ENCODE data around the gene CHFR. TPM values are rescaled to one million over a fixed set of nuclear protein-coding genes. Genes with fewer than 3 reads are reported as not detected.

CHFR gene
- total and polyA plus RNA-seq, 9 of the 15 experiments (the other 6 are each of a cell fraction or from before 2014, with no cell fraction given): 0.61 to 33.9 (median 19.3) TPM

DNA sequence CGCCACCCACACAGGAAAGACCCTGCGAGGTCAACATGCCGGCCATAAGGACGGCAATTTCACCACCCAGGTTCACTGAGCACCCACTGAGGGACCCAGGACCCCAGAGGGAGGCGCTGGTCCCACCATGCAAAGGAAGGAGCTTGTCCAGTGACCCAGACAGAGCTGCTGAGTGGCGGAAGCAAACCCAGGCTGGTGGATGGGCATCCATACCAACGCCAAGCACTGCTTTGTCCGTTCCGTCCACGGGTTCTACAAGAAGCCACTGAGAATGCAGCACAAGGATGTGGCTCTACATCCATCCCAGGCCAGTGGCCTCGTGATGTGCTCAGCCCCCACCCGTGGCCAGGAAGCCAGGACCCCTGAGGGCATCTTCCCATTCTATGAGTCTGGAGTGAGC lies 34.9 kb downstream of the CHFR start:
- FAIRE-seq (no peak), DNase-seq (ENCODE audit: extremely low read depth in 1 of 4, low spot score in 3 of 4) (no peak), ATAC-seq (no peak)
- Histone ChIP-seq H3K4me1 (replicated peaks in 1 of 2; ENCODE audit: control insufficient read depth in 2 of 2, insufficient read depth in 2 of 2, low read length in 2 of 2) (peaks cover 0 to 13% of the 10 kb centered on the region in 2 experiments; a peak in 1 of 5 replicates), H3K4me2 (ENCODE audit: insufficient read depth, low read length) (no peak overlapping the region), H2AFZ (ENCODE audit: low read depth, low read length) (no peak overlapping the region), H3K9me3 (replicated peaks; ENCODE audit: control insufficient read depth, insufficient read depth, low read depth, low read length) (no peaks in the 10 kb centered on the region), H3K27ac (ENCODE audit: extremely low read depth, low read depth, low read length) (no peak overlapping the region), H3K27me3 (ENCODE audit: control insufficient read depth in 2 of 2, insufficient read depth in 2 of 2, low read length in 2 of 2) (no peaks in the 10 kb centered on the region), H3K9me1 (ENCODE audit: control insufficient read depth, insufficient read depth, low read length) (no peaks in the 10 kb centered on the region), H3K9ac (ENCODE audit: insufficient read depth in 1 of 2, low read depth in 2 of 2, low read length in 2 of 2) (no peak overlapping the region), H3K36me3 (ENCODE audit: control insufficient read depth, insufficient read depth, low read length) (peaks cover 58% of the 10 kb centered on the region; the same call in 2 of the 3 replicates), H4K20me1 (replicated peaks; ENCODE audit: control insufficient read depth, insufficient read depth, low read length) (no peaks in the 10 kb centered on the region), H3K79me2 (ENCODE audit: control insufficient read depth, insufficient read depth, low read length) (no peaks in the 10 kb centered on the region), H3K4me3 (no peak overlapping the region)
- no TSS peak for BruUV-seq (replicated peaks)
- CTCF ChIA-PET (ENCODE audit: low intra/inter-chr PET ratio): no interaction called here
- POLR2A ChIA-PET: no interaction called here
- WGBS (ENCODE audit: insufficient coverage, low coverage, missing lambda C conversion rate): 96% methylated on average over 11 of the region's 12 CpGs
- in situ Hi-C loops (cut with MboI): no loop called here
- no peak for TF ChIP-seq NFE2 (IDR thresholded peaks at IDR 0.05; ENCODE audit: low read depth)
- TF ChIP-seq, protein P1, sequence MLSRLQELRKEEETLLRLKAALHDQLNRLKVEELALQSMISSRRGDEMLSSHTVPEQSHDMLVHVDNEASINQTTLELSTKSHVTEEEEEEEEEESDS (CRISPR knock-in tag; IDR thresholded peaks at IDR 0.05): no peak
- no peak for TF ChIP-seq NBN (IDR thresholded peaks at IDR 0.05; ENCODE audit: low read depth)
- no peak for TF ChIP-seq NFE2L1 (tag; IDR thresholded peaks at IDR 0.05; ENCODE audit: borderline replicate concordance, low read depth)
- TF ChIP-seq, protein P2, sequence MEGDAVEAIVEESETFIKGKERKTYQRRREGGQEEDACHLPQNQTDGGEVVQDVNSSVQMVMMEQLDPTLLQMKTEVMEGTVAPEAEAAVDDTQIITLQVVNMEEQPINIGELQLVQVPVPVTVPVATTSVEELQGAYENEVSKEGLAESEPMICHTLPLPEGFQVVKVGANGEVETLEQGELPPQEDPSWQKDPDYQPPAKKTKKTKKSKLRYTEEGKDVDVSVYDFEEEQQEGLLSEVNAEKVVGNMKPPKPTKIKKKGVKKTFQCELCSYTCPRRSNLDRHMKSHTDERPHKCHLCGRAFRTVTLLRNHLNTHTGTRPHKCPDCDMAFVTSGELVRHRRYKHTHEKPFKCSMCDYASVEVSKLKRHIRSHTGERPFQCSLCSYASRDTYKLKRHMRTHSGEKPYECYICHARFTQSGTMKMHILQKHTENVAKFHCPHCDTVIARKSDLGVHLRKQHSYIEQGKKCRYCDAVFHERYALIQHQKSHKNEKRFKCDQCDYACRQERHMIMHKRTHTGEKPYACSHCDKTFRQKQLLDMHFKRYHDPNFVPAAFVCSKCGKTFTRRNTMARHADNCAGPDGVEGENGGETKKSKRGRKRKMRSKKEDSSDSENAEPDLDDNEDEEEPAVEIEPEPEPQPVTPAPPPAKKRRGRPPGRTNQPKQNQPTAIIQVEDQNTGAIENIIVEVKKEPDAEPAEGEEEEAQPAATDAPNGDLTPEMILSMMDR (IDR thresholded peaks at IDR 0.05 in 2 of 3, conservative IDR thresholded peaks at IDR 0.05 in 1 of 3; ENCODE audit: insufficient read depth in 2 of 3, low read depth in 1 of 3, low read length in 3 of 3): no peak
- no peak for TF ChIP-seq FOXM1 (IDR thresholded peaks at IDR 0.05; ENCODE audit: low read depth)
- no peak for TF ChIP-seq FOXM1 (CRISPR knock-in tag; IDR thresholded peaks at IDR 0.05; ENCODE audit: low read depth)
- TF ChIP-seq, protein P3, sequence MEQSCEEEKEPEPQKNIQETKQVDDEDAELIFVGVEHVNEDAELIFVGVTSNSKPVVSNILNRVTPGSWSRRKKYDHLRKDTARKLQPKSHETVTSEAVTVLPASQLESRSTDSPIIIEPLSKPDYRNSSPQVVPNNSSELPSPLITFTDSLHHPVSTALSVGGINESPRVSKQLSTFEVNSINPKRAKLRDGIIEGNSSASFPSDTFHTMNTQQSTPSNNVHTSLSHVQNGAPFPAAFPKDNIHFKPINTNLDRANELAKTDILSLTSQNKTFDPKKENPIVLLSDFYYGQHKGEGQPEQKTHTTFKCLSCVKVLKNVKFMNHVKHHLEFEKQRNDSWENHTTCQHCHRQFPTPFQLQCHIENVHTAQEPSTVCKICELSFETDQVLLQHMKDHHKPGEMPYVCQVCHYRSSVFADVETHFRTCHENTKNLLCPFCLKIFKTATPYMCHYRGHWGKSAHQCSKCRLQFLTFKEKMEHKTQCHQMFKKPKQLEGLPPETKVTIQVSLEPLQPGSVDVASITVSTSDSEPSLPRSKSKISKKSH (CRISPR knock-in tag; IDR thresholded peaks at IDR 0.05): no peak
- TF ChIP-seq MED1 (CRISPR knock-in tag; IDR thresholded peaks at IDR 0.05; ENCODE audit: borderline replicate concordance): no peak
- intact Hi-C loops (cut with micrococcal nuclease): no loop called here

All from K562 (cell line).